ENCODE results near the gene USP30.

The USP30 gene

DNA sequence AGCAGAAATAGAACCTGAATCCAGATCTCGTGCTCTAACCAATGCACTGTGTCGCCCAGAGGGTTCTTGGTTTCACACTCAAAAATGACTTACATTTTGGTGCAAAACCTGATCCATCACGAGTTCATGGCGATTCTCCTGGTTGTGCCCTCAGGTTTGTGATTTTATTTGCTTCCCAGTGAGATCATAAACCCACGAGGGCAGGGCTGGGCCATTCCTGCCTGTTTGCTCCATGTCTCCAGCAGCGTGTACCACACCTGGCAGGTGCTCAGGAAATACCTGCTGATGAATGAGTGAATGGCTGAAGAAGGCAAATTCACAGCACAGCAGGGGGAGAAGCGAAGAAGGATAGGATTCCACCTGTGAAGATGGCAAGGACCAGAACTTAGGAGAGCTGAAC lies 73.4 kb downstream of the USP30 start:
- DNase-seq (ENCODE audit: low read depth in 2 of 3, low spot score in 2 of 3), result no peak

DNA sequence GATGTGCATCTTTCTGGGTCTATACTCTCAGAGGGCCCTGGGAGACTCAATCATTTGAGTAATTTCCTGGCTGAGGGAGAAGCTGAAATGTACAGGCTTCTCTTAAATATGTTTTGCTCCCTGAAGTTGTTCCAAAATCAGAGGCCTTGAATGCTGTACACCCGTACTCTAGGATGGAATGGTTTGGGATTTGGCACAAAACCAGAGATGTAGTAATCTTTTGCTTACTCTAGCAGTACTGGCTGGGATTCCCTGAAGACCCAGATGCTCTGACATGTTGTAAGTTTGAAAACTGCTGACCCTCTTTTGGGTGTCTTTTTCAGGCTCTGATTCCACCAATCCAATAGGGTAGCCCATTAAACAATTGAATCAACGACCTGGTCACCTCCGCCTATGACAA lies 74.4 kb downstream of the USP30 start:
- no peak for DNase-seq (ENCODE audit: low read depth in 2 of 3, low spot score in 2 of 3)

- DNase-seq (ENCODE audit: low read depth in 2 of 3, low spot score in 2 of 3), result no peak
Observed at GRCh38 chr12:109127533-109128242, 75.3 kb downstream of the USP30 start.

DNA sequence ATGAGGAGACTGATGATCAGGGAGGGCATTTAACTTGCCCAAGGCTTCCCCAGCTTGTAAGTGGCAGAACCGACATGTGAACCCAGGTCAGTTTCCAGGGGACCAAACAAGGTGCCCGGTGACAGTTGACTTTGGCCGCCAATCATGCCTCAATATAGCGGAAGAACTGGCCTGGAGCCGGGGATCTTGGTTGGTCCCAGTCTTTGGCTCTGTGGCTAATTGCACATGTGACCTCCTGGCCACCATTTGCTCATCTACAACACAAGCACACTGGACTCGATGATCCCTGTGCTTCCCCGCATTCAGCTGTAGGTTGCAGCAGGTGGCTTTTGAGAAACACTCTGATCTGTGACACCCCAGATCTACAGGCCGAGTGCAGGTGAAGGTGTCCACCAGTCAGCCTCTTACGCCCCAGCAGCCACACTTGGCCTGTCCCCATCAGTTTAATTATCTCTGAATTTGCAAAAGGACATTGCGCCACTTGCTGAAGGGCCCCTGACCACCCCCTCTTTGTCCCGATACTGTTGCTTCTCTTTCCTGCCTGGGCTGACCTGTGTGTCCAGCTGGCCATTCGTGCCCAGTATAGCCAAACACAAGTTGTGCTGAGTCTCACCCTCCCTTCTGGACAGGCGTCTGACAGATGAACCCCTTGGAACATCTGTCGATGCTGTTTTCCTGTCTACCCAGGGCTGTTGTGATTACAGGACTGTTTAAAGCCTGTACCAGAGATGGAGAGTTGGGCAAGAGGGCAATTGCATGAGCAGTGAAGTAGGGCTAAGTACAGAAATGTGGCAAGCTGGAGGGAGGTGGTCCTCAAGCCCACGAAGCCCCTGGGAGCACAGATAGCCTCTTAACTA lies 78.1 kb downstream of the USP30 start:
- no peak for DNase-seq (ENCODE audit: low read depth in 2 of 3, low spot score in 2 of 3)

- no peak for DNase-seq (ENCODE audit: low read depth in 2 of 3, low spot score in 2 of 3)
Observed at GRCh38 chr12:109131154-109132050, 79.0 kb downstream of the USP30 start.

- no peak for DNase-seq (ENCODE audit: low read depth in 2 of 3, low spot score in 2 of 3)
Observed at GRCh38 chr12:109134186-109134917, 82.0 kb downstream of the USP30 start.

- DNase-seq (ENCODE audit: low read depth in 2 of 3, low spot score in 2 of 3), result no peak
Observed at GRCh38 chr12:109137055-109137454, 84.7 kb downstream of the USP30 start.

All from activated CD8-positive, alpha-beta memory T cell treated with anti-CD3 and anti-CD28 coated beads for 48 hours (primary cell).